ENCODE measurements around the gene PDE4B.

PDE4B gene

GRCh38 chr1:65792669-65793358 is at the start of gene PDE4B:
Gene PDE4B (plus strand): TSS chr1:65792895.
- in situ Hi-C loops (cut with HindIII; ENCODE audit: low sequenced_read_pairs), result no loop called here

- in situ Hi-C loops (cut with HindIII; ENCODE audit: low sequenced_read_pairs), result no loop called here
These were observed 48.0 kb upstream of the PDE4B start for GRCh38 chr1:65744731-65745130.

- in situ Hi-C loops (cut with HindIII; ENCODE audit: low sequenced_read_pairs), result no loop called here
These were observed 40.7 kb upstream of the PDE4B start for GRCh38 chr1:65751961-65752360.

GRCh38 chr1:65756616-65757015 is 36.1 kb upstream of the PDE4B start:
- in situ Hi-C loops (cut with HindIII; ENCODE audit: low sequenced_read_pairs), result no loop called here

- in situ Hi-C loops (cut with HindIII; ENCODE audit: low sequenced_read_pairs), result no loop called here
These were observed 35.2 kb upstream of the PDE4B start for GRCh38 chr1:65757531-65757930.

- in situ Hi-C loops (cut with HindIII; ENCODE audit: low sequenced_read_pairs), result no loop called here
These were observed 34.6 kb upstream of the PDE4B start for GRCh38 chr1:65758128-65758527.

- in situ Hi-C loops (cut with HindIII; ENCODE audit: low sequenced_read_pairs), result no loop called here
These were observed 33.2 kb upstream of the PDE4B start for GRCh38 chr1:65759516-65759915.

GRCh38 chr1:65762081-65762862 is 30.4 kb upstream of the PDE4B start:
- in situ Hi-C loops (cut with HindIII; ENCODE audit: low sequenced_read_pairs), result no loop called here

- in situ Hi-C loops (cut with HindIII; ENCODE audit: low sequenced_read_pairs), result no loop called here
These were observed 28.6 kb upstream of the PDE4B start for GRCh38 chr1:65764052-65764451.

GRCh38 chr1:65765631-65766030 is 27.1 kb upstream of the PDE4B start:
- in situ Hi-C loops (cut with HindIII; ENCODE audit: low sequenced_read_pairs), result no loop called here

- in situ Hi-C loops (cut with HindIII; ENCODE audit: low sequenced_read_pairs), result loop anchor here (10.0 kb wide), 1 partner anchor 85 kb away; no protein-coding TSS in a partner anchor
These were observed 23.1 kb upstream of the PDE4B start for GRCh38 chr1:65769636-65770035.

- in situ Hi-C loops (cut with HindIII; ENCODE audit: low sequenced_read_pairs), result loop anchor here (10.0 kb wide), 1 partner anchor 82 kb away; no protein-coding TSS in a partner anchor
These were observed 20.1 kb upstream of the PDE4B start for GRCh38 chr1:65772607-65773006.

- in situ Hi-C loops (cut with HindIII; ENCODE audit: low sequenced_read_pairs), result loop anchor here (10.0 kb wide), 1 partner anchor 81 kb away; no protein-coding TSS in a partner anchor
These were observed 19.1 kb upstream of the PDE4B start for GRCh38 chr1:65773391-65774123.

- in situ Hi-C loops (cut with HindIII; ENCODE audit: low sequenced_read_pairs), result no loop called here
These were observed 3.9 kb upstream of the PDE4B start for GRCh38 chr1:65788762-65789161.

GRCh38 chr1:65791396-65791795 is 1.3 kb upstream of the PDE4B start:
- in situ Hi-C loops (cut with HindIII; ENCODE audit: low sequenced_read_pairs), result no loop called here

GRCh38 chr1:65791801-65792668 is 660 bp upstream of the PDE4B start:
- in situ Hi-C loops (cut with HindIII; ENCODE audit: low sequenced_read_pairs), result no loop called here

- in situ Hi-C loops (cut with HindIII; ENCODE audit: low sequenced_read_pairs), result no loop called here
These were observed 651 bp downstream of the PDE4B start for GRCh38 chr1:65793359-65793732.

- in situ Hi-C loops (cut with HindIII; ENCODE audit: low sequenced_read_pairs), result no loop called here
These were observed 2.6 kb downstream of the PDE4B start for GRCh38 chr1:65795311-65795710.

GRCh38 chr1:65799601-65800000 is 6.9 kb downstream of the PDE4B start:
- in situ Hi-C loops (cut with HindIII; ENCODE audit: low sequenced_read_pairs), result no loop called here

- in situ Hi-C loops (cut with HindIII; ENCODE audit: low sequenced_read_pairs), result loop anchor here (5.0 kb wide), 1 partner anchor 38 kb away; no protein-coding TSS in a partner anchor
These were observed 11.9 kb downstream of the PDE4B start for GRCh38 chr1:65804584-65804983.
